CD4-positive, alpha-beta T cell treated with Interleukin-10 for 1 hour (primary cell): Measurements from ENCODE around the gene RNF149.
"Not testable (repeated sequence)": the region's sequence is repeated elsewhere in the genome, so short reads cannot be mapped to it uniquely, and the experiment has no call there.

Experiments
- DNase-seq: peaks from one replicate; pipeline ENCODE4 v3.0.0-alpha.2; 2020

Gene RNF149

DNA sequence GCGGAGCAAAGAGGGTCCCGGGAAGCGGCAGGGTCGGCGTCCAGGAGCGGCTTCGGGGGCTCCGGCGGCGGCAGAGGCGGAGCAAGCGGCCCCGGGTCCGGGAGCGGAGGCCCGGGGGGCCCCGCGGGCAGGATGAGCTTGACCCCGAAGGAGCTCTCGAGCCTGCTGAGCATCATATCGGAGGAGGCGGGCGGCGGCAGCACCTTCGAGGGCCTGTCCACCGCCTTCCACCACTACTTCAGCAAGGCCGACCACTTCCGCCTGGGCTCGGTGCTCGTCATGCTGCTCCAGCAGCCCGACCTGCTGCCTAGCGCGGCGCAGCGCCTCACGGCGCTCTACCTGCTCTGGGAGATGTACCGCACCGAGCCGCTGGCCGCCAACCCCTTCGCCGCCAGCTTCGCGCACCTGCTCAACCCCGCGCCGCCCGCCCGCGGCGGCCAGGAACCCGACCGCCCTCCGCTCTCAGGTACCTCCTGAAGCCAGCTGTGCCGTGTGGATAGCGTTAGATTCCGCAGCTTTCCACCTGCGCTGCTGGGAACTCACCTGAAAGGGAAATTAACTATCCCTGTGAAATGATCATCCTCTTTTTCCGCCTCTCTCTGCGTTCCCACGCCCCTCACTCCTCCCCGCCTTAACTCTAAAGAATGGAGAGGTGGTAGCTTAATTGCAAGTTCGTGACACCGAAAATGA lies 55.3 kb downstream of the RNF149 start:
- peak; percentile 83 for DNase-seq

DNA sequence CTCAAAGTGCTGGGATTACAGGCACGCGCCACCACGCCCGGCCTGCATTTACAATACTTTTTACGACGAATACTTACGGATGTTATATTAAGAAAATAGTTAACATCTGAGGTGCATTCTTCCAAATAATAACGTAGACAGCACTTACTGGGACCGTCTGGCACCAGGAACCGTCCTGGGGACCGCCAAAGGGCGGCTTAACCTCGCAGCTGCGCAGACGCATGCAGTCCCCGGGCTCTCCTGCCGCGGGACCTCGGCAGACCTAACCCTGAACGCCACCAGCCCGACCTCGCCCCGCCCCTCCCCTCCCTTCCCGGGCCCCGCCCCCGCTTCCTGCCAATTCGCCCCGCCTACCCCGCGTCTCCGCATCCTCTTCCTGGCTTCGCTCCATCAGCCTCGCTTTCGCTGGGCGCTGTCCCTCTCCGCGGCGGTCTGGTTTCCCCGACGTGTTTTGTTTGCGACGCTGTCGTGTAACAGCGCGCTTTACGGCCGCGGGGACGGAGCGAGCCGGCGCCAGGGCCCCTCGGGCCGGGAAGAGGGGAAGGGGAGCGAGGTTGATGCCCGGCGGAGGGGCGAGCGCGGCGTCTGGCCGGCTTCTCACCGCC lies 56.0 kb downstream of the RNF149 start, which contains the start of gene CNOT11:
CNOT11 (plus strand) TSS at position 479 of the 605 bp plus-strand sequence; CDS start at position 558, 79 bp downstream.
- peak; percentile 99 for DNase-seq

- DNase-seq: peak; percentile 61
Observed at GRCh38 chr2:101251844-101252407, 56.6 kb downstream of the RNF149 start.

GRCh38 chr2:101251246-101251781 lies 57.2 kb downstream of the RNF149 start:
- DNase-seq: not testable (repeated sequence)

GRCh38 chr2:101249826-101250225 lies 58.7 kb downstream of the RNF149 start:
- DNase-seq: no peak

DNA sequence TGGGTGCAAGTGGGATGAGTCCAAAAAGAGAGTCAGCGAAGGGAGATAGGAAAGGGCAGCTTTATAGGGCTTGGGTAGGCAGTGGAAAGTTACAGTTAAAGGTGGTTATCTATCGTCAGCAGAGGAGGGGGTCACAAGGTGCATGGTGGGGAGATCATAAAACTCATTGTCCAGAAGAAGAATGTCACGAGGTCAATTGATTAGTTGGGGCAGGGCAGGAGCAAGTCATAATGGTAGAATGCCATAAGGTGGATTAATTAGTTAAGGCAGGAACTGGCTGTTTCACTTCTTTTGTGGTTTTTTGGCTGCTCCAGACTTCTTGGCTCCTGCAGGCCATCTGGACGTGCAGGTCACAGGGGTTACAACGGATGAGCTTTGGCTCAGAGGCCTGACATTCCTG lies 59.7 kb downstream of the RNF149 start:
- not testable (repeated sequence) for DNase-seq

DNA sequence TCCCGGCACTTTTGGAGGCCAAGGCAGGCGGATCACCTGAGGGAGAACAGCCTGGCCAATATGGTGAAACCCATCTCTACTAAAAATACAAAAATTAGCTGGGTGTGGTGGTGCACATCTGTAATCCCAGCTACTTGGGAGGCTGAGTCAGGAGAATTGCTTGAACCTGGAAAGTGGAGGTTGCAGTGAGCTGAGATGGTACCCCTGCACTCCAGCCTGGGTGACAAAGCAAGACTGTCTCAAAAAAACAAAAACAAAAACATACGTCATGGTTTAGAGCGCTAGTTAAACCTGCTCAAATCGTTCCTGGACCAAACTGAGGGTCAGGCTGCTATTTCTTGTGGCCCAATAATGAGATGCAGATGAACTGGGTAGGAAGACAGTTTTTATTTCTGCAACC lies 63.0 kb downstream of the RNF149 start:
- DNase-seq: not testable (repeated sequence)

DNA sequence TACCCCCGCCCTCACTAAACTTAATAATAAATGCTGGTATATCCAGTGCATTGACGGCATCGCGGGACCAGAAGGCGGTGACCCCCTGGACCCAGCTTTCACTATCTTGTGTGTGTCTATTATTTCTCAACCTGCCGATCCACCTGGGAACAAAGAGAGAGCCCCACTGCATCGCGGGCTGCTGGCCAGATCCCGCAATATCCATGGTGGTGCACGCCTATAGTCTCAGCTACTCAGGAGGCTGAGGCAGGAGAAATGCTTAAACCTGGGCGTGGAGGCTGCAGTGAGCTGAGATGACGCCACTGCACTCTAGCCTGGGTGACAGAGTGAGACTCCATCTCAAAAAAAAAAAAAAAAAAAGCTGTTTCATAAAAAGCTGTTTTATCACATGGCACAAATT lies 63.6 kb downstream of the RNF149 start:
- DNase-seq: not testable (repeated sequence)

GRCh38 chr2:101244373-101244772 lies 64.1 kb downstream of the RNF149 start:
- DNase-seq: not testable (repeated sequence)

DNA sequence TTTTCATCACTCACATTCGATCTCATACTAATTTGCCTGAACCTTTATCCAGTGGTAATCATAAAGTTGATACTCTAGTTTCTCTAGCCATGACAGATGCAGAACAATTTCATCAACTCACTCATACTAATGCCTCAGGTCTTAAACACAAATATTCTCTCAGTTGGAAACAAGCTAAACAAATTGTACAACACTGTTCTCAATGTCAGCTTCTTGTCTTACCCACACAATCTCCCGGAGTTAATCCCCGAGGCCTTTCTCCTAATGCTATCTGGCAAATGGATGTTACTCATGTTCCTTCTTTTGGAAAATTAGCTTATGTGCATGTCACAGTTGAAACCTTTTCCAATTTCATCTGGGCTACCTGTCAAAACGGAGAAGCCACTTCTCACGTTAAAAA lies 67.3 kb downstream of the RNF149 start:
- DNase-seq: no peak

- DNase-seq: peak; percentile 48
Observed at GRCh38 chr2:101240694-101241093, 67.8 kb downstream of the RNF149 start.

DNA sequence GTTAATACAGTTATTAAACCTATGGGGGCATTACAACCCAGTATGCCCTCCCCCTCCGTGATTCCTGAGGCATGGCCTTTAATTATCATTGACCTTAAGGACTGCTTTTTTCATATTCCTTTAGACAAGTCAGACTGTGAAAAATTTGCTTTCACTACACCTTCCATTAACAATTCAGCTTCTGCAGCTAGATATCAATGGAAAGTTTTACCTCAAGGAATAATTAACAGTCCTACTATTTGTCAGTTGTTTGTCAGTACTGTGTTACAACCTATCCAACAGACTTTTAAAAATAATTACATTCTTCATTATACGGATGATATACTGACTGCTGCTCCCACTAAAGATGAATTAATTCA lies 68.8 kb downstream of the RNF149 start:
- not testable (repeated sequence) for DNase-seq

- DNase-seq: no peak
Observed at GRCh38 chr2:101238930-101239759, 69.4 kb downstream of the RNF149 start.

DNA sequence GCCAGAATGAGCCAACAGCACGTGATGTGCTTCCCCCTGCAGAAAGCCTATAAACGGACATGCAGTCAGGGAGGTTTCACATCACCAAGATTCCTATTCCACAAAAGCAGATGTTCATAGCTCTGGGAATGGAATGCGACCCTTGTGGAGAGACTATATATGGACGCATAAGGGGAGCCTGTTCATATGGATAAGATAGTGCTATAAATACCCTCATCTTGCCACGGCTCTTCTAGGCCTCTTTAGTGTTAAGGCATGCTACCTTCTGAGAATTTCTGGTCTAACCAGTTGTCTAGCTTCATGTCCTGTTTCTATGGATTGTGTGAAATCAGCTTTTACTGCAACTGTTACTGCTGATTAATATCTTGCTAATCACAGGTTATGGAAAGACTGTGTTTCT lies 70.6 kb downstream of the RNF149 start:
- DNase-seq: not testable (repeated sequence)

DNA sequence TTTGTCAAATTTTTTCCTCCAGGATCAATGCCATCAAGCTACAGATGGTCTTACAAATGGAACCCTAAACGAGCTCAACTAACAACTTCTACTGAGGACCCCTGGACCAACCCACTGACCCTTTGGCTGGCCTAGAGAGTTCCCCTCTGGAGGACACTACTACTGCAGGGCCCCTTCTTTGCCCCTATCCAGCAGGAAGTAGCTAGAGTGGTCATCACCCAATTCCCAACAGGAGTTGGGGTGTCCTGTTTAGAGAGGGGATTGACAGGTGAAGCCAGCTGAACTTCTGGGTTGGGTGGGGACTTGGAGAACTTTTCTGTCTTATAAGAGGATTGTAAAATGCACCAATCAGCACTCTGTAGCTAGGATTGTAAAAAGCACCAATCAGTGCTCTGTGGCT lies 72.5 kb downstream of the RNF149 start:
- not testable (repeated sequence) for DNase-seq

DNA sequence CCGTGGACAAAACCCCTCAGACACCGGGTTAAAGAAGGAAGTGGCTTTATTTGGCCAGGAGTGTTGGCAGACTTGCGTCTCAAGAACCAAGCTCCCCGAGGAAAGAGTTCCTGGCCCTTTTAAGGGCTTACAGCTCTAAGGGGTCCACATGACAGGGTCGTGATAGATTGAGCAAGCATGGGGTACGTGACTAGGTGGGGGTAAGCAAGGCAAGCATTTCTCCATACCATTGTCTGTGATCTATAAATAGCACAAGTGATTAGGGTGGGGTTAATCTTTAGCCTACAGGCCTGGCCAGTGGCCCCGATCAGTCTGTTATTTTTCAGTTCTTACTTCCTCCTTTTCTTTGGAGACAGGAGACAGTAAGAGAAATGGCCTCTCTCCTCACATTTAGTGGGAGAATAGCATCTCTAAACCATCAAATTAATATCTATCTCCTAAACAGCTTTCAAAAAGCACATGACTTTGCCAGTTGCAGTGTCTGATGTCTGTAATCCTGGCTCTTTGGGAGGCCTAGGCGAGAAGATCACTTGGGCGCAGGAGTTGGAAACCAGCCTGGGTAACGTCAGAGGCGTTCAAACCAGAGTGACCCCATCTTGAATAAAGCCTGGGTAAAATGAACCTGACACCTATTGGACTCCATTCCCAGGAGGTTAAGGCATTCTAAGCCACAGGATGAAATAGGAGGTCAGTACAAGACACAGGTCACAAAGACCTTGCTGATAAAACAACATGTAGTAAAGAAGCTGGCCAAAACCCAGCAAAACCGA lies 74.1 kb downstream of the RNF149 start:
- DNase-seq: no peak

- no peak for DNase-seq
Observed at GRCh38 chr2:101232770-101233169, 75.7 kb downstream of the RNF149 start.

DNA sequence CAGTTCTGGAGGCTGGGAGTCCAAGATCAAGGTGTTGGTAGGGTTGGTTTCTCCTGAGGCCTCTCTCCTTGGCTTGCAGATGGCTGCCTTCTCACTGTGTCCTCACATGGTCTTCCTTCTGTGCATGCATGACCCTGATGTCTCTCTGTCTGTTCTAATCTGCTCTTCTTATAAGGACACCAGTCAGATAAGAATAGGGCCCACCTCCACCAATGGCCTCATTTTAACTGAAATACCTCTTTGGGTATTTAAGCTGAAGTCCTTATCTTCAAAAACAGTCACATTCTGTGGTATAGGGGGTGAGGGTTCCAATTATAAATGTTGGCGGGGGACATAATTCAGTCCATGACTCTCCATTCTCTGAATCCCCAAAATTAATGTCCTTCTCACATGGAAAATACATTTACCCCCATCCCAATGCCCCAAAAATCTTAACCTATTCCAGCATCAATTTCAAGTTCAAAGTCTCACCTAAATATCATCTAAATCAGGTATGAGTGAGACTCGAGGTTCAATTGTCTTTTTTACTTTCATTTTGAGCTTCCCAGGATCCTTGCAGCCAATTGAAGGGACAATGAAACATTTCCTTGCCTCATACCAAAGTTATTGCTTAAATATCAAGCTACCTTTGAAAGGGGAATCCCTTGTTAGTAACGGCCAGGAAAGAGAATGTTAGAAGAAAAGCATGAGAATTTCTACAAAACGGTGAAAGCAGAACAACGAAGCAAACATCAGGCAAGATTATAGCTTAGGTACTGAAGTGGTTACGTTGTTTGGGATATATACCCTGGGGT lies 76.4 kb downstream of the RNF149 start:
- no peak for DNase-seq

DNA sequence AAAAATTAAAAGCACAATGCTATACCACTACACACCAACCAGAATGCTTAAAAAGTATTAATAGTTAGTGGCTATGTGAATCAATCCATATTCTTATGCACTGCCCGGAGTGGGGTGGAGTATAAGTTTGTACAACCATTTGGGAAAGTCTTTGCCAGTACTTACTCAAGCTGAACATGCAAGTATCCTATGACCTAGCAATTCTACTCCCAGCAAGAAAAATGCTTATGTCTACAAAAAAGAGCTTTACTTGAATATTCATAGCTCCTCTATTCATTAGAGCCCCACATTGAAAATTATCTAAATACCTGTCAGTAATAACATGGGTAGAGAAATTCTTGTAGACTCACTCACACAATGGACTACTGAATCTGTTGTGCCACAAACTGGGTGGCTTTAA lies 77.3 kb downstream of the RNF149 start:
- no peak for DNase-seq

GRCh38 chr2:101230541-101231001 lies 77.9 kb downstream of the RNF149 start:
- DNase-seq: no peak
